ENCODE measurements around the gene NPPA.
A peak's percentile ranks its signal among the peaks of the same experiment; 100 is the strongest.

Gene NPPA

GRCh38 chr1:11802973-11803885 lies 44.4 kb downstream of the NPPA start:
- H3K4me3 ChIP-seq = peak overlapping the region; percentile 56
- H3K36me3 ChIP-seq (ENCODE audit: insufficient read depth, low read length) = peaks cover 12% of the 10 kb centered on the region
- no peaks in the 10 kb centered on the region for H3K9me3 ChIP-seq (ENCODE audit: low read depth, low read length)
- DNase-seq (ENCODE audit: low read depth, low spot score) = peak; percentile 10
- peak overlapping the region; percentile 29 for H3K9ac ChIP-seq (ENCODE audit: insufficient read length)
- H3K27ac ChIP-seq = no peak overlapping the region
- TF ChIP-seq POLR2AphosphoS5 (IDR thresholded peaks at IDR 0.05; ENCODE audit: borderline replicate concordance, low read depth, low read length) (no peak; the same call in 1 of the 2 replicates), EZH2 (IDR thresholded peaks at IDR 0.05) (no peak), FOXP2 (optimal IDR thresholded peaks at IDR 0.05; ENCODE audit: control extremely low read depth, extremely low read length, insufficient read depth) (no peak)

DNA sequence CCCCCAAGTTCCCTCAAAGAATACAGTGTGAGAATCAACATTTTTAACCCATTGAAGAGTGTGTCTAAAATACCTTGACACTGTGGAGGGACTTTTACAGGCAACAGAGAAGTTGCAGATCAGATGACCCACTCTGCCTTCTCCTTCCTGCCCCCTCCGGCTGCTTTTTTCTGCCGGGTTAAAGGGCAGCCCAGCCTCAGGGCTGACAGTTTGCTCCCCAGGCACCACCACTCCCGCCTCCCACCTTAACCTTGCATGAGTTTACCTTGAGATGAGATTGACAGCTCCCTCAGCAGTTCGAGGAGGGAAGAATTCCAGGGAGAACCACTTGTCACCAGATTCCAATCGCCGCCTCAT lies 45.0 kb downstream of the NPPA start:
- Histone ChIP-seq H3K9ac (ENCODE audit: insufficient read length) (peak overlapping the region; percentile 5), H3K9me3 (ENCODE audit: low read depth, low read length) (no peaks in the 10 kb centered on the region), H3K27ac (no peak overlapping the region), H3K36me3 (ENCODE audit: insufficient read depth, low read length) (peaks cover 6% of the 10 kb centered on the region; the same call in 1 of the 2 replicates), H3K4me3 (no peak overlapping the region)
- TF ChIP-seq POLR2AphosphoS5 (IDR thresholded peaks at IDR 0.05; ENCODE audit: borderline replicate concordance, low read depth, low read length) (no peak), FOXP2 (optimal IDR thresholded peaks at IDR 0.05; ENCODE audit: control extremely low read depth, extremely low read length, insufficient read depth) (no peak), EZH2 (IDR thresholded peaks at IDR 0.05) (no peak)
- no peak for DNase-seq (ENCODE audit: low read depth, low spot score)

DNA sequence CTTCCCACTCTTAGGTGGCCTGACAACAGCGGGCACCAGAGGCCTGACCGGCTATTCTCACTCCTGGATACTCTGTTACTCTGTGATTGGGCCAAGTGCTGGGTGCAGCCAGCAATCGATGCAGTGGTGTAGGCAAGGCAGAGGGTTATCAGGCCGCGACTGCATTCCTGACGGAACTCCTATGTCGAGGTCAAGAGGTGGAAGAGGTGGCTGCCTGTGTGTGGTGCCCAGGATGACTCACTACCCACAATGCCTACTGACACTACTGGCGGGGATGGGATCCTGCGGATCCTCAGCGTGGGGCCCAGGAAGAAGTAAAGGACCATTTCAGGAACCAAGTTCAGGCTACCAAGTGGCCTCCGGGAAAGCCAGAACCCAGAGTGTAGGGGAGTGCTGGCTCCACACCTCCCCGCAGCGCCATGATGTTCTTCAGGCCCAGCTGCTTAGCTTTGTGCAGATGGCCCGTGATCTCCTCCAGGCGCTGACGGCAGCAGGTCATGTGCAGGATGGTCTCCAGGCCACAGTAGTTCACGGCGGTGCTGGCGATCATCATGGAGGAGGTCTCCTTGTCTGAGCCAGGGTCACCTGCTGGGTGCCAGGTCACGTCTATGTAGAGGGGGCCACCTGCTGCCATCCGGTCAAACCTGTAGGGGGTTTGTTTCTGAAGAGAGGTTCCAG lies 46.7 kb downstream of the NPPA start:
- Histone ChIP-seq H3K27ac (no peak overlapping the region), H3K9me3 (ENCODE audit: low read depth, low read length) (no peaks in the 10 kb centered on the region), H3K4me3 (no peak overlapping the region), H3K36me3 (ENCODE audit: insufficient read depth, low read length) (no peaks in the 10 kb centered on the region), H3K9ac (ENCODE audit: insufficient read length) (no peak overlapping the region)
- no peak for DNase-seq (ENCODE audit: low read depth, low spot score)
- TF ChIP-seq EZH2 (IDR thresholded peaks at IDR 0.05) (no peak), FOXP2 (optimal IDR thresholded peaks at IDR 0.05; ENCODE audit: control extremely low read depth, extremely low read length, insufficient read depth) (no peak), POLR2AphosphoS5 (IDR thresholded peaks at IDR 0.05; ENCODE audit: borderline replicate concordance, low read depth, low read length) (no peak)

- DNase-seq (ENCODE audit: low read depth, low spot score) = no peak
Measured at GRCh38 chr1:11800391-11800755, 47.2 kb downstream of the NPPA start.

DNA sequence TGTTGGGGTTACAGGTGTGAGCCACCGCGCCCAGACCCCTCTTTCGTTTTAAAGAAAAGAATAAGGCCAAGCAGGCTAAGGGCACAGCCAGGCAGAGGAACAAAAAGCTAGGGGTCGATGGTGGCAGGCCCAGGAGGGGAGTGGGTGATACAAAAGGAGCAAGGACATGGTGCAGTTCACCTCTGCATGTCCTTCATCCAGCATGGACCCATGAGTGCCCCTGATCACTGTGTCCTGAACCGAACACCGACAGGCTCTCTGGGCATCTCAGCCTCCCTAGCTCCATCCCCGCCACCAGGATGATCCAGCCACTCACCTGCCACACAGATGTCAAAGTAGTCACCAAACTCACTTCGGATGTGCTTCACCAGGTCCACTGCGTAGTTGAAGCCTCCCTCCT lies 47.7 kb downstream of the NPPA start:
- Histone ChIP-seq H3K9ac (ENCODE audit: insufficient read length) (no peak overlapping the region), H3K9me3 (ENCODE audit: low read depth, low read length) (no peaks in the 10 kb centered on the region), H3K27ac (no peak overlapping the region), H3K36me3 (ENCODE audit: insufficient read depth, low read length) (no peaks in the 10 kb centered on the region), H3K4me3 (no peak overlapping the region)
- DNase-seq (ENCODE audit: low read depth, low spot score) = no peak
- TF ChIP-seq EZH2 (IDR thresholded peaks at IDR 0.05) (no peak), POLR2AphosphoS5 (IDR thresholded peaks at IDR 0.05; ENCODE audit: borderline replicate concordance, low read depth, low read length) (no peak), FOXP2 (optimal IDR thresholded peaks at IDR 0.05; ENCODE audit: control extremely low read depth, extremely low read length, insufficient read depth) (no peak)

More at GRCh38 chr1:11800391-11800755, 47.2 kb downstream of the NPPA start:
- no peaks in the 10 kb centered on the region for H3K9me3 ChIP-seq (ENCODE audit: low read depth, low read length)
- no peak overlapping the region for H3K4me3 ChIP-seq
- H3K27ac ChIP-seq = no peak overlapping the region
- no peak overlapping the region for H3K9ac ChIP-seq (ENCODE audit: insufficient read length)
- no peaks in the 10 kb centered on the region for H3K36me3 ChIP-seq (ENCODE audit: insufficient read depth, low read length)
- no peak for TF ChIP-seq FOXP2 (optimal IDR thresholded peaks at IDR 0.05; ENCODE audit: control extremely low read depth, extremely low read length, insufficient read depth)
- TF ChIP-seq EZH2 (IDR thresholded peaks at IDR 0.05) = no peak
- no peak for TF ChIP-seq POLR2AphosphoS5 (IDR thresholded peaks at IDR 0.05; ENCODE audit: borderline replicate concordance, low read depth, low read length)

- Histone ChIP-seq H3K36me3 (ENCODE audit: insufficient read depth, low read length) (no peaks in the 10 kb centered on the region), H3K27ac (no peak overlapping the region), H3K9me3 (ENCODE audit: low read depth, low read length) (no peaks in the 10 kb centered on the region), H3K9ac (ENCODE audit: insufficient read length) (no peak overlapping the region), H3K4me3 (no peak overlapping the region)
- no peak for DNase-seq (ENCODE audit: low read depth, low spot score)
- no peak for TF ChIP-seq EZH2 (IDR thresholded peaks at IDR 0.05)
- no peak for TF ChIP-seq FOXP2 (optimal IDR thresholded peaks at IDR 0.05; ENCODE audit: control extremely low read depth, extremely low read length, insufficient read depth)
- no peak for TF ChIP-seq POLR2AphosphoS5 (IDR thresholded peaks at IDR 0.05; ENCODE audit: borderline replicate concordance, low read depth, low read length)
Measured at GRCh38 chr1:11799099-11799498, 48.5 kb downstream of the NPPA start.

- Histone ChIP-seq H3K4me3 (no peak overlapping the region), H3K36me3 (ENCODE audit: insufficient read depth, low read length) (no peaks in the 10 kb centered on the region)
Measured at GRCh38 chr1:11797525-11798216, 49.9 kb downstream of the NPPA start.

More at GRCh38 chr1:11797525-11798216, 49.9 kb downstream of the NPPA start:
- DNase-seq (ENCODE audit: low read depth, low spot score) = no peak
- Histone ChIP-seq H3K27ac (no peak overlapping the region), H3K9ac (ENCODE audit: insufficient read length) (no peak overlapping the region), H3K9me3 (ENCODE audit: low read depth, low read length) (no peaks in the 10 kb centered on the region)
- TF ChIP-seq EZH2 (IDR thresholded peaks at IDR 0.05) = no peak
- no peak for TF ChIP-seq FOXP2 (optimal IDR thresholded peaks at IDR 0.05; ENCODE audit: control extremely low read depth, extremely low read length, insufficient read depth)
- no peak for TF ChIP-seq POLR2AphosphoS5 (IDR thresholded peaks at IDR 0.05; ENCODE audit: borderline replicate concordance, low read depth, low read length)

Measured in SK-N-MC (cell line).